Activated CD8-positive, alpha-beta memory T cell treated with anti-CD3 and anti-CD28 coated beads for 1 hour (primary cell): ENCODE results near the gene PTGDS.

ENCODE experiments used
- DNase-seq, 2 donors: peaks; one replicate each; pipeline ENCODE4 v3.0.0-alpha.2; 2020; ENCODE audit warnings: low read depth in 1 of 2; ENCODE audit errors: extremely low read depth in 1 of 2

PTGDS gene

DNA sequence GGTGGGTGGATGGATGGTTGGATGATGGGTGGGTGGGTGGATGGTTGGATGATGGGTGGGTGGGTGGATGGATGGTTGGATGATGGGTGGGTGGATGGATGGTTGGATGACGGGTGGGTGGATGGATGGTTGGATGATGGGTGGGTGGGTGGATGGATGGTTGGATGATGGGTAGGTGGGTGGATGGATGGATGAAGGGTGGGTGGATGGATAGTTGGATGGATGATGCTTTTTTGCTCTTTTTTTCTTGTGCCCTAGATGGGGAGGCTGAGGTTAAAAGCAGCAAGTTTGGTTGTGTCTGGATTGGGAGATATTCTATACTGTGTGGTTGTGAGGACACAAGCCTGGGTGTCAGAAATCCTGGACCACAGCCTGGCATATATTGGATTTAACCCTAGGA, 19.8 kb upstream of the PTGDS start:
- no peak for DNase-seq

DNA sequence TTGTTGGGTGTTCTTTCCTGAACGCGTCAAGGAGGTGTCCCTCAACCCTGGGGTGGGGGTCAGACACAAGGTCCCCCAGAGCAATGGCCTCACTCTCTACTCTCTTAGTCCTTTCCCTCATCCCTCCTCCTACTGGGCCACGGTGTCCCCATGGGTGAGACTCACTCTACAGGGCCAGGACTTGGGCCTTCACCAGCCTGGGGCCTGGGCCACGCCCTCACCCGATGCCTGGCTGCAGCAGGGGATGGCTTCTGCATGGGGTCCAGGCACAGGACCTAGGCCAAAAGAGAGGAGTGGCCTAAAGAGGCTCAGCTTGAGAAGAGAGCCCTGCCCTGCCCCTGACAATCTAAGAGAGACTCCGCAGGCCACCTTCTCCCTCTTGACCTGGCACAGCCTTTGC, 19.4 kb upstream of the PTGDS start:
- no peak for DNase-seq

DNA sequence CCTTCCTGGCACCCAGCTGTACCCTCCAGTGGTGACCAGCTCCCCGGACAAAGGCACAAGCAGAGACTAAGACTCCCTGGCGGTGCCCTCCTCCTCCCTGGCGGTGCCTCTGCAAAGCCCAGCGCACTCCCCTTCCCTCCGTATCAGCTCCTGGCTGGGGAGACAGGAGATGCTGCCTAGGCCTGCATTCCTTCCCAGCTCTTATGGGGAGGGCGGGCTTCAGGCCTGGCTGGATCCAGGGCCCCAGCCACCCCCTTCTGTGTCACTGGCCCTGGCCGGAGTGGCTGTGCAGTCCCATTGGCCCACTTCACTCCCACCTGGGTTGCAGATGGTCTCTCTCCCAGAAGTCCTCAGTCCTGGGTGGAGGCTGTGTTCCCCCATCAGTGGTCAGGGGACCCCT, 18.8 kb upstream of the PTGDS start:
- DNase-seq: no peak

DNA sequence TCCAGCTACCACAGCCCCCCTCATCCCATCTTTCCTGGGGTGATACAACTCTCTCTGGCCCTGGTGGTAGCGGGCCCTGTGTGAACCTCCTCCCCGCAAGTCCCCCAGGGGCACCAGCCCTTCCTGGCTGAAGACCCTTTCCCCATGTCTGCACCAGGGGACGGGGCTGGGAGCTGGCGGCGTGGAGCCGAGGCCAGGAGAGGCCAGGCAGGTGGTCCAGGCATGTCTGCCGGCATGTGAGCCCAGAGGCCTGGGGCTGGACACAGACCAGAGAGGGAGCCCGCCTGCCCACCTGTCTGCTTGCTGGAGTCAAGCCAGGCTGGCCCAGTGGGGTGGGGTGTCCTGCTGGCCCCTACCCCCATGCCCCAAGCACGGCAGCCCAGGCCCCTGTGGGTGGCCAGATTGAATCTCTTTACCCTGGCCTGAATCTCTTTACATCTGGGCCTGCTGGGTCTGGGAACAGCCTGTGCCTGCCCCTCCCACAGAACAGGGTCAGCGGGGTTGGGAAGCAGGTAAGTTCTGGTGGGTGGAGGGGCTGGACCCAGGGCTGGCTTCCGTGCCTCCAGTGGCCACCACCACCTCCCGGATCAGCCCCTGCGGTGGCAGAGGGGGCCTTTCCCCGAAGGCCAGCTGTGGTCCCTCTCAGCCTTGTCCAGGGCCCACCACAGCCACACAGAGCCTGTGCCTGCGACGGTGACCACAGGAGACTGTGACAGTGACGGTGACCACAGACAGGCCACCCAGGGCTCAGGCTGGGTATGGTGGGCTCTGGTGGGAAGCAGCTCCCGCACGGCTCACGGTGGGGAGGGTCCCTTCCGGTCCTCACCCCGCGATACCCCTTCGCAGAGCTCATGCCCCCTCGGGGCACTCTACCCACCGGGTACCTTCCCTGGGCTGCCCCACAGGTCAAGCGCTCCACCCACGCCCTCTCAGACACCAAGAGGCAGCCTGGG, 18.1 kb upstream of the PTGDS start:
- no peak for DNase-seq

DNA sequence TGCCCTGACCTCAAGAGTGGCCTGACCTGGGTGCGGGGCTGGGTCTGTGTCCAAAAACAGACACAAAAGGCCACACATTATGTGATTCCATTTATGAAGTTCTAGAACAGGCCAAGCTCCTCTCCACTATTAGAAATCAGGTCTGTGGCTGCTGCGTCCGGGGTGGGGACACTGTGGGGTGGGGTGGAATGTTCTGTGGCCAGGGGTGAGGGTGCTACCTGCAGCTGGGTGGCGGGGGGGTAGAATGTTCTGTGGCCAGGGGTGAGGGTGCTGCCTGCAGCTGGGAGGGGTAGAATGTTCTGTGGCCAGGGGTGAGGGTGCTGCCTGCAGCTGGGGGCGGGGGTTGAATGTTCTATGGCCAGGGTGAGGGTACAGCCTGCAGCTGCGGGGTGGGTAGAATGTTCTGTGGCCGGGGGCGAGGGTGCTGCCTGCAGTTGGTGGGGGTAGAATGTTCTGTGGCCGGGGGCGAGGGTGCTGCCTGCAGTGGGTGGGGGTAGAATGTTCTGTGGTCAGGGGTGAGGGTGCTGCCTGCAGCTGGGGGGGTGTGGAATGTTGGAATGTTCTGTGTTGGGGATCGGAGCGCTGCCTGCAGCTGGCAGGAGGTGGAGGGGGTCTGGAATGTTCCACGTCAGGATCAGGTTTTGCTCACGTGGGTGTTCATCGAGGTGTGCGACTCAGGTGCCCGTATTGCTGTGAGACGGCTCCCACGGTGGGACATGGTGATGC, 16.9 kb upstream of the PTGDS start:
- DNase-seq: no peak

DNA sequence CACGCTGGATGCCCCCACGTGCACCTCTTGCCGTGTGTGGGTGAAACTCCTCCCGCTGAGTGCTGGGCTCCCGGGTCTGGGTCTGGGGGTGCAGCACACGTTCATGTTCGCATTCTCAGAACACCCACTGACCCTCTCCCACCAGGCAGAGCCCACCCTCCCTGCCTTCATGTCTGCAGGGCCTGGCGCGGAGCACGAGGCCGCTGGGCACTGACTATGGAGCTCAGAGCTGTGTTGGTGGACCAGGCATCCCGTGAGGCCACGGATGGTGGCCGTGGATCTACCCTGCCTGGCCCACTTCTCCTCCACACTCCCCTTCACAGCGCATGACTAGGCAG, 16.4 kb upstream of the PTGDS start:
- no peak for DNase-seq

DNA sequence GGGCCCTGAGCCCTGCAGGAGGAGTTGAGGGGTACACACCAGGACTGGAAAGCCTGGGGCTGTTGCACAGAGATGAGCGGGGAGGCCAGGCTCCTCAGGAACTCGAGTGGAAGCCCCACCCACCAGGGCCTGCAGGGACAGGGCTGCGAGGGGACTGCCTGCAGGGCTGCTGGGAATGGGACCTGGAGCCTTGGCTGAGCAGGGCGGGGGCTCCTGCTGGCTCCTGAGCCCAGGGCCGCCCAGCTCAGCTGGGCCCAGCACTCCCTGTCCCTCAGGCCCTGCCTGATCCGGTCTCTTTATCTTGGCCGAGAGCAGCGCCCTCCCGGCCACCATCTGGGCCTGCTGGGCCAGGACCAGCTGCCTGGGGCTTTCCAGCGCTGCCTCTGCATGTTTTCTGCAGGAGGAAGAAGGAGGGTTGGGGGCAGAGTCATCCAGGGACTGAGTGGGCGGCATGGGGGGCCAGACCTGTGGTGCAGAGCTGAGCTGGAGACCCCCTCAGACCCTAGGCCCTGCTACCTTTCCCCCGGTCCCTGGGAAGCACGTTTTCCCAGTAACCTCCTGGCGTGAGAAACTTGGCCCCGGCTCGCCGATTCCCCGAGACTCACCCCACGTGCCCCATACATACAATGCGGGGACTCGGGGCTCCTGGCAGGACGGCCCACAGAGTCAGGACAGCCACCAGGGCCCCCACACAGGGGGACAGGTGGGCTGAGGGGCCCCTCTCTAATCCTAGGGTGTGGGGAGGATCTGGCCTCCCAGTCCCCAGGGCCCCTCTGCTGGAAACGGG, 15.8 kb upstream of the PTGDS start:
- no peak for DNase-seq

DNA sequence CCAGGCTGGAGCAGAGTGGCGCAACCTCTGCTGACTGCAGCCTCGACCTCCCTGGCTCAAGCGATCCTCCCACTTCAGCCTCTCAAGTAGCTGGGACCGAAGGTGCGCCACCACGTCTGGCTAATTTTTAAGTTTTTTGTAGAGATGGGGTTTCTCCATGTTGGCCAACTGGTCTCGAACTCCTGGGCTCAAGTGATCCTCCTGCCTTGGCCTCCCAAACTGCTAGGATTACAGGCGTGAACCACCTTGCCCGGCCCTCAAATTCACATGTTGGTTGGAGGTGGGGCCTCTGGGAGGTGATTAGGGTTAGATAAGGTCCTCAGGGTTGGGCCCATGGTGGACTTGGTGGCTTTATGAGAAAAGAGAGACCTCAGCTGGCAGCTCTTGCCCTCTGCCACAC, 15.1 kb upstream of the PTGDS start:
- no peak for DNase-seq

DNA sequence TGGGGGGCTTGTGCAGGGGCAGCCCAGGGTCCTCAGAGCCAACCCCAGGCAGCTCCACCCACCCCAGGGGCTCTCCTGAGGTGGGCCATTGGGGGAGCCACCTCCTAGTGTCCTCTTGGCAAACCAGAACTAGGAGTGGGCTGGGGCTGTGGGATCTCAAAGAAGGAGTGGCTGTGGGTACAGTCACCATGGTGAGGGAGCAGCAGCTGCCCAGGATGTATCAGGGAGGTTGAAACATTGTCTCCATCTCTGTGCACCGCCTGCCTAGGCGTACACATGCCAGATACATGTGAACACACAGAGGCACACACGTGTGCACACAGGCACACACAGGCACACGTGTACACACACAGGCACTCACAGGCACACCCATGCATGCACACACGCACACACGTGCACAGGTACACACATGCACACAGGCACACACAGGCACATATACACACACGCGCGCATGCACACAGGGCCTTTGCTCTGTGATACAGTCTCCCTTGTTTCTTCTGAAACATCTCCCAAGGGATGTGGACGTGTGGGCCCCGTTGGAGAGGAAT, 14.5 kb upstream of the PTGDS start:
- no peak for DNase-seq

DNA sequence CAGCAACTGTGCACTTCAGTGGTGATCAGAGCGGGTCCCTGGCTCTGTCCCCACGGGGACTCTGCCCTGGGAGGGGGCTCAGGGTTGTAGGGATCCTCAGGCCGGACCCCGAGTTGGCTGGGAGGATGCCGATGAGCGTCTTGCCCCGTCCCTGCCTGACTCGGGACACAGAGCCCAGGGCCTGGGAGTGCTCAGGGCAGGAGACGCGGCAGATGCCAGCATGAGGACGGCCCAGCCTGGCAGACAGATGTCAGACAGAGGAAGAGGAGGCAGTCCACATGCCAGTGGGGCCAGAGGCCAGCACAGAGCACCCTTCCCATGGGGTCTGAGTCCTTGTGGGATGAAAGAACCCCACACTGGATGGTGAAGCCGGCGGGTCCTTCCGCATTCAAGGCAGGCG, 14.0 kb upstream of the PTGDS start:
- no peak for DNase-seq

DNA sequence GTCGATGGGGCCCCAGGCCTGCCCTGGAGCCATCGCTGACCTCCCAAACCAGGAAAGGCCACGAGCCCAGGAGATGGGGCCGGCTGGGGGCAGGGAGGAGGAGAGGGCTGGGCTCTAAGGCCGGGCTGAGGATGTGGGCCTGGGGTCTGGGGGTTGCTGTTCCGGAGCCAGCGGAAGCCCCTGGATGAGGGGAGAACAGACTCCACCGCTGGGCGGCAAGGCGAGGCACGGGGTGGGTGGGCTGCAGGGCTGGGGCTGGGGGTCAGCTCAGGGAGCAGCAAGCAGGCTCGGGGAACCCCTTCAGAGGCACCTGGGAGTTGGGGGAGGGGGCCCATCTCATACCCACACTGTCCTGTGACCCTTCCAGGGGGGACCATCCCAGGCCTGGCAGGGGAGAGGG, 13.6 kb upstream of the PTGDS start:
- DNase-seq: no peak

DNA sequence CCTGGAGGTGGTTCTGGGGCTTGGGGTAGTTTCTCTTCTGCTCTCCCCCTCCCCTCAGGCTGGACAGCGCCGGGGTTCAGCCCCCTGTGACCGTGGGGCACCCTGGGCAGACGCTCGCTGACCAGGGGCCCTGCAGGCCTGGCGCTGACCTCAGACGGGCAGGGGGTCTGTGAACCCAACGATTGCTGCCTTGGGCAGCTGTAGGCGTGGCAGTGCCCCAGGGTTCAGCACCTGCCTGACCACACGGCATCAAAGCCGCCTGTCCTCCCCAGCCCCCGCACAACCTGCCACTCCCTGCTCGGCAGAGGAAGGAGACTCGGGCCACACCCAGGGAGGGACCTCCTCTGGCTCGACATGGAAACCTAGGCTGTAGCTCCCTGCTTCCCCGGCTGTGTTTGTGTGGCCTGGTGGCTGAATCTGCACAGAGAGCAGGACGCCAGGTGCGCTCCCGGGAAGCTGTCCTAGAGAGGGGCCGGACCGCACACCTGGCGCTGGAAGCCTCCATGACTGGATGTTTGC, 13.1 kb upstream of the PTGDS start:
- DNase-seq: no peak

DNA sequence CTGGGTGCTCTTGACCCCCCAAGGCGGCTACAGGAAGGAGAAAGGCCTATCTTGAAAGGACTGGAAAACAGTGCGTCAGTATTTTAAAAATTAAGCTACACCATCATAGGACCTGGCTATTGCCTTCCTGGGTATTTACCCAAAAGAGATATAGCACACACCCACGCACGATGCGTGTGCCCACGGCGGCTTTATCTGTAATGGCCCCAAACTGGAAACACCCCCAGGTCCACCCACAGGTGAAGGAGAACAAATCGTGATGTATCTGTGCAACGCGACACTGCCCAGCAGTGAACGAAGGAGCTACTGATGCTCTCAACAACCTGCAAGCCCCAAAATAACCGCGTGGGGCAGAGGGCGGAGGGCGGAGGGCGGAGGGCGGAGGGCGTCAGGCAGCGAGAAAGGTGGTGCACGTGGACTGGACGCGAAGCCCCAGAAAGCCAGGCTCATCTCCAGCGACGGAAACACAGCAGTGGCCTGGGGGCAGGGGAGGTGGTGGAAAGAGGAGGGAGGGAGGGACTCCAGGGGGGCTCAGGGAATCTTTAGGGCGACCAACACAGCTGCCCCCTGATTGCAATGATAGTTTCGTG, 12.4 kb upstream of the PTGDS start:
- DNase-seq: no peak

DNA sequence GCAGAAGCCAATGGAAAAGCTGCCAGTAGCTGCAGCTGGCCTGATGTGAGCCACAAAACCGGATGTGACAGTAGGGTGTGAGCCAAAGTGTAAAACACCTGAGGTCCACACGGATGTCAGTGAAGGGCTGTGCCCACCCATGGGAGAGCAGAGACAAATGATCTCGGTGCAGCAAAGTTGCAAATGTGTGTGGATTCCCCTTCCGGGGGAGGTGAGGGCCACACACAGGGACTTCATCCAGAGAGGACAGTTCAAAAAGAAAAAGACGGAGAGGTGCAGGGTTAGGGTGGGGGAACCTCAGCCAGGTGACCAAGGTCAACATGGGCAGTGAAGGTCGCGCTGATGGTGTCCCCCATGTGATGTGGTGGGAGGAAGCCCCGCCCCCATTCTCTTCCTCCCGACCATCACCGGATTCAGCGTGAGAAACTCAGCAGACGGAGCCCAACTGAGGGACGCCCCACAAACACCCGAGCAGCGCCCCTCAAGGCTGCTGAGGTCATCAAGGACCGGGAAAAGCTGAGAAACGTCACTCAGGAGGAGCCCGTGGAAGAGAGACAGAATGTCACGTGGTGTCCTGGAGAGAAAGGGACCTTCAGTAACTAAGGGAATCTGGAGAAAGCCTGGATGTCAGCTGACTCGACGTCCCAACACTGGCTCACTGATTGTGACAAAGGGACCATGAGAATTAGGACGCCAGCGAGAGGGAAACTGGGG, 11.4 kb upstream of the PTGDS start:
- no peak for DNase-seq

DNA sequence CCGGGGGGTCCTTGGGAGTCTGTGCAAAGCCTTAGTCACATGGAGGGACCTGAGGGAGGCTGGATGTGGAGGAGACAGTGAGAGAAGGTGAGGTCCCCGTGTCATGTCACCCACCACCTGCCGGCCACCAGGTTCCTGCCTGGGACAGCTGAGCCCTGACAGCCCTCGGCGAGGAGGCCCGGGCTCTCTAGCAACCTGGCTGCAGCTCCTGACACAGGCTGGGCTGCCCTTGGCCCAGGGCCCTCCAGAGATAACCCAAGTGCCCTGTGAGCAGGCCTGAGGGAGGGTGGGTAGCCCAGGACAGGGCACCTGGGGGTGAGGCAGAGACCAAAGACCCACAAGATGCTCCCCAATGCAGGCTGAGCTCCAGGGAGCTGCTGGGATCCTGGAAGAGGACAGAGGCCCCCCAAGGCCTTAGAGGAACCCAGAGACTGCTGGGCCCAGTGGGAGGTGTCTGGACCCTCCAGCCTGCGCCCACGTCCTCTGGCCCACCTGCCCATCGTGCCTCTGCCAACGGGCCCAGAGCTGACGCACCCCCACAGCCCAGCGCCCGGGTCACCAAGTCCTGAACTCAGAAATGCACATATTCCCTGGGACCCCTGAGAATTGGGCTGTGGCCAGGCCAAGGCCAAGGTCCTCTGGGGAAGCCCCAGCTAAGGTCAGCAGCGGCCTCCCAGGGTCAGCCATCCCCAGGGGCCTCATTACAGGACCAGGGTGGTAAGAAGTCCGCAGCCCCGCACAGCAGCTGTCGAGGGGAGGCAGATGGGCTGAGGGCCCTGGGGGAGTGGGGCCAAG, 8.8 kb upstream of the PTGDS start:
- DNase-seq: no peak

DNA sequence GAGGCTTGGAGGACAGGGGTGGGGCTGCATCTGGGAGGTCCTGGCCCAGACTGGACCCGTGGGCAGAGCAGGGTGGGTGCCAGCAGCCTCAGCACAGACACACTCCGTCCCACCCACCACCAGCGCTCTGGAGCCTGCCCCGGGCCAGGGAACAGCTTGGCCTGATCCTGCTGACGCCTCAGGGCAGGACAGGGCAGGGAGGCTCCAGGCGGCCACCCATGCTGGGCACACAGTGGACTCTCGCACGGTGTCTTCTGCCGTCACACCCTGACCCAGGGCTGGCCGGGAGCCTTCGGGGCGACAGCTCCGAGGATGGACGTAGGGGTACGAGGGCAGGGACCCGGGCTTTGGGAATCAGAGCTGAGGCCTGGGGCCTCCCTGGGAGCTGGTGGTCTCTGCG, 8.2 kb upstream of the PTGDS start:
- no peak for DNase-seq

DNA sequence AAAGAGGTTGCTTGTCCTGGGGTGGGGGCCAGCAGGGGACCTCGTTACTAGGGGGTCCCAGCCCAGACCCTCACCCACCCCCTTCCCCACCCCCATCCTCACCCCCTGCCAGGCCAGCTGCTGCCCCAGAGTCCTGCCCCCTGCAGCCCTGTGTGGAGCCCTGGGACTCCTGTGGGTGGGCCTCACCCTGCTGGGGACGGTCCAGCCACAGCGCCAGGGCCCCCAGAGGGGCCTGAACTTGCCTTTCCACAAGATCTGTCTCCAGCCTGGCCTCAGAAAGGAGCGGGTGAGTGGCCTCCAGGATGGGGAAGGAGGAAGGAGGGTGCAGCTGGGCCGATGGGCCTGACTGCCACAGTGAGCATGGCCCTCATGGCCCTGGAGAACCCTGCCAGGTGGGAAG, 7.5 kb upstream of the PTGDS start:
- no peak for DNase-seq

DNA sequence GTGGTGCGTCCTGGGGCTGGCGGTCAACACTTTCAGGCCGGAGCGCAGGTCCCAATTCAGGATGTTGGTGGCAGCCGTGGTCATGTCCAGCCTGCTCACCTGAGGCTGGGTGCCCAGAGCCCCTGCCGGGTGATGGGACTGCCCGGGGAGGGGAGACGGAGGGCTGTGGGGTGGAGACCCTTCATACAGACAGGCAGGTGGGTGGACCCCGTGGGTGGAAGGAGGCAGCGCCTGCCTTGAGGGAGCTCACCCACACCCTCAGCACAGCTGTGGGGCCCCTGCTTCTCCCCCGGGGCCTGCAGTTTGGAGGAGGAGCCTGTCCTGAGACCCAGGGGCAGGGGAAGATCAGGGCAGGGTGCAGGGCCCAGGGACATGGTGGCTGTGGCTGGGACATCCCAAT, 6.9 kb upstream of the PTGDS start:
- no peak for DNase-seq

DNA sequence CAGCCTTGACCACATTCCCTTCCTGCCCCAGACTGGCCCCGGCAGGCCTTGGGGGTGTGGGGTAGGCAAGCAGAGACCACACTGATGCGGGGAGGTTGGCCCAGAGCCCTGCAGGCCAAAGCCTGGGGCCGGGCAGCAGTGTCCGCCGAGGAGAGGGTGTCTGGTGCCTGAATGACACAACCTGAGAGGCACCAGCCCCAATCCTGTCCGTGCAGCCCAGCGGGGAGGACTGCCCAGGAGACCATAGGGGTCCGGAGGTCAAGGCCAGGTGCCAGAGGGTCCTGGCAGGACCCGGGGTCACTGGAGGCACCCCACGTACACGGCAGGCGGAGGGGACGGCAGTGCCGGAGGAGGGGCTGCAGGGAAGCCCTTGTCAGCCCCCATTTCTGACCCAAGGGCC, 5.6 kb upstream of the PTGDS start:
- DNase-seq: no peak
